Occipital lobe (tissue), 2 donors: ENCODE measurements around the gene SENP3. TPM values are rescaled to one million over a fixed set of nuclear protein-coding genes. Genes with fewer than 3 reads are reported as not detected.

Experiments
- DNase-seq: peaks from one replicate; lab custom pipeline; 2025; lab: John Stamatoyannopoulos, UW
- total RNA-seq: library from RNA; depleted of rRNA; stranded (reverse); fragments of >200 nt; gene quantifications from one replicate; pipeline ENCODE4 v1.2.3, GENCODE V29; 2014

SENP3 gene
- total RNA-seq, 1 donor from 2014 or later = 84.8 TPM

- DNase-seq = no peak
These were observed 14.2 kb downstream of the SENP3 start for GRCh38 chr17:7575959-7576358.

- DNase-seq = no peak
These were observed 14.8 kb downstream of the SENP3 start for GRCh38 chr17:7576432-7576937.

- DNase-seq = no peak
These were observed 15.8 kb downstream of the SENP3 start for GRCh38 chr17:7577327-7578199.

- DNase-seq = no peak
These were observed 17.5 kb downstream of the SENP3 start, which contains the start of gene CD68 for GRCh38 chr17:7579001-7579833. Gene CD68, plus strand, starts transcription at chr17:7579638. Its CDS starts 40 bp downstream, at chr17:7579678.

- no peak for DNase-seq
These were observed 18.3 kb downstream of the SENP3 start for GRCh38 chr17:7579834-7580603.

GRCh38 chr17:7580604-7581575, 19.2 kb downstream of the SENP3 start:
- DNase-seq = no peak

- no peak for DNase-seq
These were observed 20.9 kb downstream of the SENP3 start for GRCh38 chr17:7582396-7583252.

- peak; percentile 93 for DNase-seq
These were observed 21.8 kb downstream of the SENP3 start, which contains the start of gene MPDU1 for GRCh38 chr17:7583253-7584109. Gene MPDU1, plus strand, starts transcription at chr17:7583852. Its CDS starts 11 bp downstream, at chr17:7583863.

- DNase-seq = no peak
These were observed 25.1 kb downstream of the SENP3 start for GRCh38 chr17:7586673-7587419.

GRCh38 chr17:7587420-7588151, 25.9 kb downstream of the SENP3 start:
- no peak for DNase-seq

GRCh38 chr17:7588553-7589203, 27.0 kb downstream of the SENP3 start:
- DNase-seq = no peak

- DNase-seq = peak; percentile 76
These were observed 27.6 kb downstream of the SENP3 start for GRCh38 chr17:7589204-7589868.

- no peak for DNase-seq
These were observed 28.4 kb downstream of the SENP3 start, which contains the start of gene SOX15 for GRCh38 chr17:7589891-7590691. Gene SOX15, minus strand, starts transcription at chr17:7590094. Its CDS starts 418 bp downstream, at chr17:7589676.

- no peak for DNase-seq
These were observed 29.0 kb downstream of the SENP3 start for GRCh38 chr17:7590743-7591142.

GRCh38 chr17:7591596-7591995, 29.9 kb downstream of the SENP3 start:
- DNase-seq = no peak
